Hepatocyte (in vitro differentiated cells): Measurements from ENCODE around the gene NPAS3.

Source experiments
- CTCF ChIP-seq: fragments of 200-600 bp; sonication (generic); IDR thresholded peaks from 2 replicates; pipeline ENCODE4 v1.5.1; 2016; ENCODE audit warnings: antibody characterized with exemption, mild to moderate bottlenecking; ENCODE audit not compliant: poor library complexity
- EZH2 ChIP-seq: fragments of 200-600 bp; sonication (generic); IDR thresholded peaks from 2 replicates; pipeline ENCODE4 v1.6.1; 2016; ENCODE audit warnings: antibody characterized with exemption, mild to moderate bottlenecking, borderline replicate concordance
- EZH2phosphoT487 ChIP-seq: fragments of 200-600 bp; sonication (generic); IDR thresholded peaks from one replicate; pipeline ENCODE4 v1.6.1; 2018; ENCODE audit warnings: antibody characterized with exemption, mild to moderate bottlenecking, low read depth, moderate library complexity; ENCODE audit not compliant: unreplicated experiment, severe bottlenecking

DNA sequence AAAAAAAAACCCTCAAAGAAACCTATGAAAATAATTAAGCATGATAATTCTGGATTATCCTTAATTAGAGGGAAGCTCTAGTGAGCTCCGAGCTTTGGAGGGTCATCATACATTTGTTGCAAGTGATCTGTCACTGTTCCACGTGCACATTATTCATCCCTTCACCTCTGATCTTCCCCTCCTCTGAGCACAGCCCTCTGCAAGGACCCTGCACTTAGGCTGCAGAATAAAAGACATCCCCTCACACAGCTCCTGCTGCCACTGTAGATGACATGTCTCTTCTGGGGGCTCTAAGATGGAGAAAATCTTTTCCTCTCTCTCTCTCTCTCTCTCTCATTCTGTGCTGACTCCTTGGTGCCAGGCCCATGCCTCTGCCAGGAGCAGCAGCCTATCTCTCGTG lies 711.8 kb downstream of the NPAS3 start:
- TF ChIP-seq CTCF (no peak), EZH2 (no peak), EZH2phosphoT487 (no peak)
